Activated T-cell treated with anti-CD3 and anti-CD28 coated beads, Interleukin-2, amount 50 U/mL, for 72 hours (primary cell): ENCODE measurements around the gene LRIG1. TPM values are rescaled to one million over a fixed set of nuclear protein-coding genes. Genes with fewer than 3 reads are reported as not detected.
A peak's percentile ranks its signal among the peaks of the same experiment; 100 is the strongest.

Source experiments
- ATAC-seq, 2 donors: fragments of 150-1000 bp; cut with Tn5 transposase; replicated peaks in 1 of 2; 2 replicates each; pipeline ENCODE4 v1.10.0; 2021; ENCODE audit warnings: moderate library complexity in 2 of 2, mild to moderate bottlenecking in 1 of 2
- DNase-seq, 2 donors: peaks; one replicate each; pipeline ENCODE4 v3.0.0; 2021 to 2022; ENCODE audit warnings: mixed read lengths in 1 of 2
- H3K27ac Mint-ChIP-seq: one replicate; pipeline ENCODE4 v1.8.0; 2022; ENCODE audit warnings: mild to moderate bottlenecking, moderate library complexity, mixed read lengths
- H3K27me3 Mint-ChIP-seq: one replicate; pipeline ENCODE4 v1.8.0; 2022; ENCODE audit warnings: low read depth, mixed read lengths
- H3K36me3 Mint-ChIP-seq, 2 donors: one replicate each; pipeline ENCODE4 v1.8.0; 2022; ENCODE audit warnings: mixed read lengths in 2 of 2, mild to moderate bottlenecking in 1 of 2; ENCODE audit not compliant: insufficient read depth in 2 of 2
- H3K4me1 Mint-ChIP-seq: one replicate; pipeline ENCODE4 v1.8.0; 2022; ENCODE audit warnings: low read depth, mixed read lengths
- H3K4me3 Mint-ChIP-seq, 2 donors: one replicate each; pipeline ENCODE4 v1.8.0; 2022; ENCODE audit warnings: mild to moderate bottlenecking in 2 of 2, mixed read lengths in 2 of 2, moderate library complexity in 2 of 2
- H3K9me3 Mint-ChIP-seq, 2 donors: one replicate each; pipeline ENCODE4 v1.8.0; 2022; ENCODE audit warnings: mixed read lengths in 2 of 2
- total RNA-seq, 2 donors: library from RNA; stranded (reverse); gene quantifications; one replicate each; pipeline ENCODE4 v1.2.3, GENCODE V29; 2022

The LRIG1 gene
- total RNA-seq, 2 donors from 2014 or later: 21.6 to 44.8 TPM

DNA sequence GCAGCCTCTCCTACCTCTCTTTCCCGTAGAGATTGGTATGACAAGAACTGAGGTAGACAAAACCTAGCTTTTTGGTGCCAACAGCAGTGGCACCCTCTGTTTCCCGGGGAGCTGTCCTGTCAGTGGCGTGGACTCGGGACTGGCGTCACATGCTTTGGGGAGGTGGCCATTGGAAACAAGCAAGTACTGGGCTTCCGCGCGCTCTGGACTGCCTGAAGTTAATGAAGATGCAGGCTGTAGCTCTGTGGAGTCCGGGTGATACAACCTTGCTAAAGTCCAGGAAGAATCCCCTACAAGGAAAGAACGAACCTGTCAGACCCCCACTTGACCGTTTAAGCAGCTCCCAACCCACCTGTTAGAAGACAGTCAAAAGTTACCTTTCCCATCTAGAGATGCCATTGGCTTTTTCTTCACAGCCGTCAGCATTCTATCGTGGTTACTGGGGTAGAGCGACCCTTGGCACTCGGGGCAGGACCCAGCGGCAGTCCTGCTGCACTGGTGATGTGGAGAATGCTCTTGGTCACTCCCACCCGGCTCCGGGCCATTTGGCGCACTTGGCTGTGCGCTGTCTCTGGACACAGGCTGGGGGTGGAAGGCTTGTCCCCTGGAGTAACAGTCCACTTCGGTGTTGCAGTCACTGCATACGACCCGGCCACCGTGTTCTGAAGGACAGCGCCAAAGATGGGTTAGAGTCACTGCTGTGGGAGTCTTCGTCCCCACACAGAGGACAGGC is 120.5 kb downstream of the LRIG1 start:
- H3K4me3 Mint-ChIP-seq: no peak overlapping the region
- ATAC-seq (no peak), DNase-seq (no peak)
- H3K27ac Mint-ChIP-seq: no peak overlapping the region
- H3K9me3 Mint-ChIP-seq: no peaks in the 10 kb centered on the region
- H3K4me1 Mint-ChIP-seq: peaks cover 9% of the 10 kb centered on the region
- H3K27me3 Mint-ChIP-seq: no peaks in the 10 kb centered on the region
- peaks cover 16 to 42% of the 10 kb centered on the region in 2 donors for H3K36me3 Mint-ChIP-seq

- H3K27ac Mint-ChIP-seq: peak overlapping the region; percentile 89
- DNase-seq (no peak), ATAC-seq (no peak)
- peaks cover 9% of the 10 kb centered on the region for H3K4me1 Mint-ChIP-seq
- no peak overlapping the region for H3K4me3 Mint-ChIP-seq
- H3K27me3 Mint-ChIP-seq: no peaks in the 10 kb centered on the region
- H3K36me3 Mint-ChIP-seq: peaks cover 14 to 41% of the 10 kb centered on the region in 2 donors
- no peaks in the 10 kb centered on the region for H3K9me3 Mint-ChIP-seq
Observed at GRCh38 chr3:66379565-66379964, 121.3 kb downstream of the LRIG1 start.

- H3K27ac Mint-ChIP-seq: peak overlapping the region; percentile 97
- H3K36me3 Mint-ChIP-seq: peaks cover 8 to 31% of the 10 kb centered on the region in 2 donors
- ATAC-seq (peak; percentile 32 to 58), DNase-seq (peak; percentile 17 to 44)
- no peaks in the 10 kb centered on the region for H3K9me3 Mint-ChIP-seq
- peaks cover 9% of the 10 kb centered on the region for H3K4me1 Mint-ChIP-seq
- H3K4me3 Mint-ChIP-seq: no peak overlapping the region
- no peaks in the 10 kb centered on the region for H3K27me3 Mint-ChIP-seq
Observed at GRCh38 chr3:66378256-66378655, 122.6 kb downstream of the LRIG1 start.

GRCh38 chr3:66377800-66378199 is 123.0 kb downstream of the LRIG1 start:
- Mint-ChIP-seq H3K4me3 (no peak overlapping the region), H3K36me3 (peaks cover 8 to 28% of the 10 kb centered on the region in 2 donors), H3K4me1 (peaks cover 9% of the 10 kb centered on the region)

DNA sequence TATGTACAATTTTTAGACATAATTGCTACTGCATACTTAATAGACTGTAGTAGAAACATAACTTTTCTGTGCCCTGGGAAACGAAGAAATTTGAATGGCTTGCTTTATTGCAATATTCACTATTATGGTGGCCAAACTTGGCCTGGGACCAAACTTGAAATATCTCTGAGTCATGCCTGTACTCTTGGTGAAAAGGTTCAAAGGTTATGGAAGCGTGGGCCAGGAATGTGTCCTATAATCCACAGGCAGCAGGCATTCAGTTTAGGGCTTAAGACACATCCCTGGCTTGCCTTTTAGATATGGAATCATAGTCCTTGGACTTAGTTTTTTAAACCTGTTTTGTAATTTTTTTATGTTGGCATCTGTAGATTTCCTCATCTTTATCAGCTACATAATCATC is 124.3 kb downstream of the LRIG1 start:
- H3K4me1 Mint-ChIP-seq: peaks cover 9% of the 10 kb centered on the region
- H3K9me3 Mint-ChIP-seq: no peaks in the 10 kb centered on the region
- H3K27ac Mint-ChIP-seq: peak overlapping the region; percentile 16
- H3K27me3 Mint-ChIP-seq: no peaks in the 10 kb centered on the region
- ATAC-seq (no peak), DNase-seq (no peak)
- H3K36me3 Mint-ChIP-seq: peaks cover 5 to 22% of the 10 kb centered on the region in 2 donors
- no peak overlapping the region for H3K4me3 Mint-ChIP-seq

More at GRCh38 chr3:66377800-66378199, 123.0 kb downstream of the LRIG1 start:
- DNase-seq (no peak), ATAC-seq (peak in 1 of 2 donors; percentile 26)
- H3K27me3 Mint-ChIP-seq: no peaks in the 10 kb centered on the region
- no peaks in the 10 kb centered on the region for H3K9me3 Mint-ChIP-seq
- H3K27ac Mint-ChIP-seq: peak overlapping the region; percentile 97

DNA sequence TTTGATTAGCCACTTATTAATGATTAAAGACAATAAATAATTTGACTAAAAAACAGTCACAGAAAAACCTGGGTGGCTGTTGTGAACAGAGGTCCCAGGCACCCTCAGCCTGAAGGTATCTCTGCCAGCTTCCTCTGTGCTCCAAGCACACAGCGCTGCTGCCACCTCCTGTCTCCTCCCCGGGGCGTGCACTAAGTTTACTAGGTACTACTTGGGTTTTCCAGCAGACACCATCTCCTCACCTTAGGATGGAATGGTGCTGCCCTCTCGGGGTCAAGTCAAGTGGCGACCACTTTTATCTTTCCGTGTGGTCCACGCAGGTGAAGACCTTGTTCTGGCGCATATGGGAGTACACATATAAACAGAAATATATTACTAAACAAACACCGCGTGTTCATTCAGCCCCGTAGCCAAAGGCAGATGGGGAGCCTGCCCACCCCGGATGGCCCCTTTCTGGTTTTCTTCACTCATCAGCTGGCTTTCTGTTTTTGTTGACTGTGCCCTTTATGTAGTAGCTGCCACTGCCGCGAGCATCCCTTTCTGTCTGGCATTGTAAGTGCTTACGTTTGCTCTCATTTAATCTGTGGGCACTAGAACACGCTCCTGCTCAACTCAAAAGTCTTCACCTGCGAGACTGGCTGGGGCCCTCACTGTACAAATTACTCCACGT is 128.0 kb downstream of the LRIG1 start:
- ATAC-seq: peak; percentile 51 to 71
- Mint-ChIP-seq H3K27ac (peak overlapping the region; percentile 20), H3K27me3 (no peaks in the 10 kb centered on the region), H3K4me1 (peaks cover 2% of the 10 kb centered on the region), H3K4me3 (no peak overlapping the region), H3K36me3 (peaks cover 2 to 12% of the 10 kb centered on the region in 2 donors), H3K9me3 (no peaks in the 10 kb centered on the region)
- DNase-seq: peak; percentile 26 to 47

DNA sequence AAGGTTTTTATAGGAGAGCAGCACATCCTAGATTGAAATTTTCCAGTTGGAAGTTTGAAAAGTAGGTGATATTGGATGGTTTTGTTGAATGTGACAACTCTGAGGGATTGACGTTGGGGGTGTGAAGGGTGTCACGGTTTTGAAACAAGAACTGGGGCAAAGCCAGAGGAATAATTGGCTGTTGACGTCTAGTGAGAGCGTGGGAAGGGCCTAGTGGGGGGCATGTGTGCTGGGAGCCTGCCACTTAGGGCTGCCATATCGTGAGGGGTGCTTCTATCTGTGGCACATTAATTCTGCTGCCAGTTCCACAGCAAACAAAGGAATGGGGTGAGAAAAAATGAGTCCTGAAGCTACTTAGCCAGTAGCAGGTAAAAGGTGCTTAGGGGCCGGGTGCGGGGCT is 129.4 kb downstream of the LRIG1 start:
- Mint-ChIP-seq H3K36me3 (peaks cover 2 to 10% of the 10 kb centered on the region in 2 donors), H3K4me1 (no peaks in the 10 kb centered on the region), H3K27me3 (no peaks in the 10 kb centered on the region), H3K9me3 (no peaks in the 10 kb centered on the region), H3K27ac (peak overlapping the region; percentile 72), H3K4me3 (no peak overlapping the region)
- ATAC-seq (no peak), DNase-seq (no peak)

DNA sequence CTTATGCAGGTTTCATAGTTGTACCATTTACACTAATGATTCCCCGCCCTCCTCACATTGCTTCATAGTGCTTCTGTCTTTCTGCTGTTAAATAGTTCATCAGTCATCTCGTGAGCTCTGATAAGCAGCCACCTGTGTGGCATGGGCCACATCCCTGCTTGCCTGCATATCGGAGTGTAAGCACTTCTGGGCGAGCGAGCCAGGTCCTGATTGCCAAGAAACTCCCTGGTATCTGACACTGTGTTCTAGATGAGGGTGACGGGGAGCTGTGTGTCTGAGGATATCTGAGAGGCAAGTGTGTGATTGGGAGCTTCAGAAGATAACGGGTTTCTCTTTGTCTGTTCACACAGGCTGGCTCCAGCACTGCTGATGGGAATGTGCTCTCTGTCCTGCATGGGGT is 130.6 kb downstream of the LRIG1 start:
- Mint-ChIP-seq H3K9me3 (no peaks in the 10 kb centered on the region), H3K27ac (no peak overlapping the region), H3K27me3 (no peaks in the 10 kb centered on the region), H3K4me3 (no peak overlapping the region), H3K36me3 (peaks cover 0 to 6% of the 10 kb centered on the region in 2 donors), H3K4me1 (no peaks in the 10 kb centered on the region)
- DNase-seq: no peak
- no peak for ATAC-seq

GRCh38 chr3:66367979-66368378 is 132.8 kb downstream of the LRIG1 start:
- peaks cover 0 to 3% of the 10 kb centered on the region in 2 donors for H3K36me3 Mint-ChIP-seq
- H3K27ac Mint-ChIP-seq: peak overlapping the region; percentile 18
- ATAC-seq (no peak), DNase-seq (no peak)
- H3K27me3 Mint-ChIP-seq: no peaks in the 10 kb centered on the region
- no peaks in the 10 kb centered on the region for H3K9me3 Mint-ChIP-seq
- H3K4me3 Mint-ChIP-seq: no peak overlapping the region
- H3K4me1 Mint-ChIP-seq: no peaks in the 10 kb centered on the region

GRCh38 chr3:66366747-66367146 is 134.1 kb downstream of the LRIG1 start:
- no peaks in the 10 kb centered on the region for H3K27me3 Mint-ChIP-seq
- H3K4me1 Mint-ChIP-seq: no peaks in the 10 kb centered on the region
- no peak for DNase-seq
- ATAC-seq: no peak
- H3K4me3 Mint-ChIP-seq: no peak overlapping the region
- H3K36me3 Mint-ChIP-seq: peaks cover 0 to 3% of the 10 kb centered on the region in 2 donors
- no peaks in the 10 kb centered on the region for H3K9me3 Mint-ChIP-seq
- no peak overlapping the region for H3K27ac Mint-ChIP-seq

DNA sequence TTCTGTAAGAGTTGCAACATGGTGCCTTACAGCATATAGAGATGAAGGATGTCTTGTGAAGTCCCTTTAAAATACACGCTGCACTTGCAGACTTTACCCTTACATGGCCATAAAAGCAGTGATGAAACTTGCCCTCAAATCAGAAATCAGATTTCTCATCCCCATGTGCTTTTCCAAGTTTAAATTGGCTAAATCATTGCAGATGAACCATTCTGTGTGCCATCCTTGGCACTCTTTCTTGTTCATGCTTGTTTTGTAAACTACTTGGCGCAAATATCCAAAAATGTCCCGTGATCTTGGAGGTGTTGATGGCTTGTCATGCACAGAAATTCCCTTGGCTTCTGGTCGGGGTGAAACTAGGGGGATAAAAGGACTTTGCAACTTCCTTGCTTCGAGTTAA is 135.7 kb downstream of the LRIG1 start:
- Mint-ChIP-seq H3K27me3 (no peaks in the 10 kb centered on the region), H3K36me3 (no peaks in the 10 kb centered on the region), H3K27ac (no peak overlapping the region), H3K4me1 (no peaks in the 10 kb centered on the region), H3K9me3 (no peaks in the 10 kb centered on the region), H3K4me3 (no peak overlapping the region)
- DNase-seq (no peak), ATAC-seq (no peak)

DNA sequence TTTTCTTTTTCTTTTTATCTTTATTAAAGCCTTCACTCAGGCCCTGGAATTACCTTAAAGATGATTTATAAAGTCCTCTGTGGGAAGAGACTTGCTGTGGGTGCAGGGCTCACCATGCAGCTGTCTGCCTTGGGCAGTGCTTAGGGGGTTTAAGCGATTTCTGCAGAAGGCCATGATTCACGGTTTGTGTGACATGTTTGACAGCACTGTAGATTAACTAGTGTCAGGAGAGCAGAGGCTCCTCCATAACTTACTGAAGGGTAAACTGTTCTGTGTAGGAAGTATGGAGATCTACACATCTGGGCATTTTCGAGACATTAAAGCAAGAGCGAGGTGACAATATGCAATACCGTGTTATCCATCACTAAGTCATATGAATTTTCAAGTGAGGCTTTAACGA is 137.7 kb downstream of the LRIG1 start:
- Mint-ChIP-seq H3K4me1 (no peaks in the 10 kb centered on the region), H3K27me3 (no peaks in the 10 kb centered on the region), H3K9me3 (no peaks in the 10 kb centered on the region), H3K27ac (no peak overlapping the region), H3K36me3 (no peaks in the 10 kb centered on the region), H3K4me3 (no peak overlapping the region)
- DNase-seq (no peak), ATAC-seq (no peak)

GRCh38 chr3:66362541-66362941 is 138.3 kb downstream of the LRIG1 start:
- Mint-ChIP-seq H3K4me1 (no peaks in the 10 kb centered on the region), H3K9me3 (no peaks in the 10 kb centered on the region), H3K36me3 (no peaks in the 10 kb centered on the region), H3K27ac (no peak overlapping the region), H3K27me3 (no peaks in the 10 kb centered on the region), H3K4me3 (no peak overlapping the region)
- ATAC-seq (no peak), DNase-seq (no peak)
